Mucosa of rectum (tissue), 2 donors: ENCODE measurements around the gene EFCAB11.

Experiments used
- H3K27ac ChIP-seq, 2 donors: one replicate each; pipeline ENCODE4 v1.7.0; 2013; ENCODE audit warnings: inconsistent platforms in 2 of 2, low read depth in 2 of 2, low read length in 2 of 2
- H3K27me3 ChIP-seq, 2 donors: one replicate each; pipeline ENCODE4 v1.7.0; 2013; ENCODE audit warnings: low read length in 2 of 2; ENCODE audit not compliant: control insufficient read depth in 2 of 2, insufficient read depth in 2 of 2
- H3K36me3 ChIP-seq, 2 donors: one replicate each; pipeline ENCODE4 v1.7.0; 2013; ENCODE audit warnings: low read length in 2 of 2; ENCODE audit not compliant: control insufficient read depth in 2 of 2, insufficient read depth in 2 of 2
- H3K4me1 ChIP-seq, 2 donors: one replicate each; pipeline ENCODE4 v1.7.0; 2013; ENCODE audit warnings: low read length in 2 of 2, mild to moderate bottlenecking in 1 of 2; ENCODE audit not compliant: control insufficient read depth in 2 of 2, insufficient read depth in 2 of 2
- H3K4me3 ChIP-seq, 2 donors: one replicate each; pipeline ENCODE4 v1.7.0; 2013; ENCODE audit warnings: low read length in 2 of 2
- H3K9ac ChIP-seq, 2 donors: one replicate each; pipeline ENCODE4 v1.7.0; 2013; ENCODE audit warnings: low read length in 2 of 2, low read depth in 1 of 2, mild to moderate bottlenecking in 1 of 2
- H3K9me3 ChIP-seq, 2 donors: one replicate each; pipeline ENCODE4 v1.7.0; 2013; ENCODE audit warnings: low read length in 2 of 2; ENCODE audit not compliant: control insufficient read depth in 2 of 2
- donor health status: healthy.
- donor health status: Normal muscosa, but diverticular disease.

Gene EFCAB11

DNA sequence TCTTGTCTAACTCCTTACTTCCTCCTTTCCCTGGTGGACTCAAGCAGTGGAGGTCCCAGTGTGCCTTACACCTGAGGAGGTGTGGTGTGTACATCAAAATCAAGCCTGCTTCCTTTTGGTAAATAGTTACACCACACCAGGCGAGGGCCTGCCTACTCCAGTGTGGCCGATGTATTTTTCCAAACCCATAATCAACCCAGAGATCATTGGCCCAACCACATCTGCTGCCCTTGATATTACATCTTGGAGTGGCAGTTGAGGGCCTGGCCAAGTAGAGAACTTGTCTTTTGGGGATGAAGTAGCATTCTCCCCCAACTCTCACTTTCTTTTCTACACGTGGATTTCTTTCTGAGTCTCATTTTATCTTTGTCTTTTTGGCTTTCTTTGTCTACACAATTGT is 187.4 kb downstream of the EFCAB11 start:
- Histone ChIP-seq H3K9ac (no peak overlapping the region), H3K4me3 (no peak overlapping the region), H3K9me3 (no peaks in the 10 kb centered on the region), H3K27me3 (no peaks in the 10 kb centered on the region), H3K27ac (no peak overlapping the region), H3K4me1 (no peaks in the 10 kb centered on the region), H3K36me3 (no peaks in the 10 kb centered on the region)

DNA sequence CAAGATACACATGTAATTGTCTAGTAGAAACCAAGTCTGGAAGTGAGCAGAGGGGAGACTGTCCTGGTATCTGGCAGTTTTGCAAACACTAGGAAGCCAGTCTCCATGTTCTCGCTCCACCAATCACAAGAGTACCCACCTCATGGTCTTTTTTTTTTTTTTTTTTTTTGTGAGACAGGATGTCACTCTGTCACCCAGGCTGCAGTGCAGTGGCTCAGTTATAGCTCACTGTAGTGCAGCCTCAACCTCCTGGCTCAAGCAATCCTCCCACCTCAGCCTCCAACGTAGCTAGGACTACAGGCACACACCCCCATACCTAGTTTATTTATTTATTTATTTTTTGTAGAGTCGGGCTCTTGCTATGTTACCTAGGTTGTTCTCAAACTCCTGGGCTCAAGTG is 189.2 kb downstream of the EFCAB11 start:
- Histone ChIP-seq H3K4me1 (no peaks in the 10 kb centered on the region), H3K27ac (no peak overlapping the region), H3K4me3 (no peak overlapping the region)

DNA sequence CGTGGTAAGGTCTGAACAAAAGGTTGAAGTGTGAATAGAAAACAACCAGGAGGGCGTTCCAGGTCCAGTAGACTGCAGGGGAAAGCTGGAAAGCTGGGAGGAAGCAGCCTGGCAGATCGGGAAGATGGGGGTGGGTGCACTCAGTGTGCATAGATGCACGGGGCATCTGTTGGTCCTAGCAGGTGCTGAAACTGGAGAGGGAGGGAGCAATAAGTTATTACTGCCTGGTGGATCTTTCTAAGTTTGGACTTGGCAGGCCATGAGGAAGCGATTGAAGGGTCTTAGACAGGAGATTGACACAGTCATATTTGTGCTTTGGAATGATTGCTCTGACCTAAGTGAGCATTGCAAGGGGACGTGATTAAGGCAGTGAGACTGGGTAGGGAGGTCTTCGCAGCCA is 194.4 kb downstream of the EFCAB11 start:
- Histone ChIP-seq H3K9ac (no peak overlapping the region), H3K27ac (no peak overlapping the region), H3K27me3 (no peaks in the 10 kb centered on the region), H3K4me3 (no peak overlapping the region), H3K4me1 (no peaks in the 10 kb centered on the region), H3K9me3 (no peaks in the 10 kb centered on the region), H3K36me3 (no peaks in the 10 kb centered on the region)

More for the DNA sequence above, 189.2 kb downstream of the EFCAB11 start:
- H3K36me3 ChIP-seq = no peaks in the 10 kb centered on the region
- H3K9ac ChIP-seq = no peak overlapping the region
- no peaks in the 10 kb centered on the region for H3K9me3 ChIP-seq
- no peaks in the 10 kb centered on the region for H3K27me3 ChIP-seq

DNA sequence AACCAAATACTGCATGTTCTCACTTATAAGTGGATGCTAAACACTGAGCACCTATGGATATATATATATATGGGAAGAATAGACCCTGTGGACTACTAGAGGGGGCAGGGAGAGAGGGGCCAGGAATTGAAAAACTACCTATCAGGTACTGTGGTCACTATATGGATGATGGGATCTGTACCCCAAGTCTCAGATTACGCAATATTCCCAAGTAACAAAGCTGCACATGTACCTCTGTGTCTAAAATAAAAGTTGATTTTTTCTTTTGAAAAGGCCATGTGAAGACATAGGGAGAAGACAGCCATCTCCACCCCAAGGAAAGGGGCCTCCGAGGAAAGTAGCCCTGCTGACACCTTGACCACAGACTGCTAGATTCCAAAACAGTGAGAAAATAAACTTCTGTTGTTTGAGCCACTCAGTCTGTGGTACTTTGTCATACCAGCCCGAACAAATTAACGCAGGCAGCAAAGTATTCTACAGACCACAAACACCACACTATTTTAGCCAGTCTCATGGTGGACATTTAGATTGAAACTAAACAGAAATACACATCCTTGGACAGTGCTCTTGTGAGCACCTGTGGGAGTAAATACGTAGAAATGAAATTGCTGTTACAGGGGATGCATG is 197.1 kb downstream of the EFCAB11 start:
- H3K9me3 ChIP-seq = no peaks in the 10 kb centered on the region
- no peaks in the 10 kb centered on the region for H3K27me3 ChIP-seq
- no peak overlapping the region for H3K27ac ChIP-seq
- H3K4me1 ChIP-seq = no peaks in the 10 kb centered on the region
- no peak overlapping the region for H3K9ac ChIP-seq
- H3K4me3 ChIP-seq = no peak overlapping the region
- H3K36me3 ChIP-seq = no peaks in the 10 kb centered on the region

DNA sequence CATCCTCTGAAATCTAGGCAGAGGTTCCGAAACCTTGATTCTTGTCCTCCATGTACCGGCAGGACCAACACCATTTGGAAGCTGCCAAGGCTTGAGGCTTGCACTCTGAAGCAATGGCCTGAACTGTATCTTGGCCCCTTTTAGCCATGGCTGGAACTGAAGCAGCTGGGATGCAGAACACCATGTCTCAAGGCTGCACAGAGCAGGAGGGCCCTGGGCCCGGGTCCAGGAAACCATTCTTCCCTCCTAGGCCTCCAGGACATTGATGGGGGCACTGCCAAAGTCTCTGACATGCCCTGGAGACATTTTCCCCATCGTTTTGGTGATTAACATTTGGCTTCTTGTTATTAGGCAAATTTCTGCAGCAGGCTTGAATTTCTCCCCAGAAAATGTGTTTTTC is 198.7 kb downstream of the EFCAB11 start:
- H3K27ac ChIP-seq = no peak overlapping the region
- H3K27me3 ChIP-seq = no peaks in the 10 kb centered on the region
- no peaks in the 10 kb centered on the region for H3K9me3 ChIP-seq
- no peaks in the 10 kb centered on the region for H3K36me3 ChIP-seq
- H3K4me3 ChIP-seq = no peak overlapping the region
- H3K4me1 ChIP-seq = no peaks in the 10 kb centered on the region
- no peak overlapping the region for H3K9ac ChIP-seq

DNA sequence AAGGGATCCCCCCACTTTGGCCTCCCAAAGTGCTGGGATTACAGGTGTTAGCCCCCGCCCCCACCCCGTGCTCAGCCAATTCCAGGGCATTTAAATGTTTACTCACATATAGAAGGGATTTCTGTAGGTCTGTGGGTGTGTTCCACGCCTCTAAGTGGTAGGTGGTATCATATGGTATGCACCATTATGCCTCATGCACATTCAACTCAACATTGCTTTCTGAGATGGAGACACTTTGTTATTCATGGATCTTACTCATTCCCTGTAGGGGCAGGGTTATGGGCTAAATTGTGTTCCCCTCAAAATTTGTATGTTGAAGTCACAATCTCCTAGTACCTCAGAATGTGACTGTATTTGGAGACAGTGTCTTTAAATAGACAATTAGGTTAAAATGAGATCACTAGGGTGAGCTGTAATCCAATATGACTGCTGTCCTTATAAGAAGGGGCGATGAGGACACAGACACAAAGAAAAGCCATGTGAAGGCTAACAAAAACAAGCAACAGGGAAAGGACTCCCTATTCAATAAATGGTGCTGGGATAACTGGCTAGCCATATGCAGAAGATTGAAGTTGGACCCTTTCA is 200.6 kb downstream of the EFCAB11 start:
- no peak overlapping the region for H3K4me3 ChIP-seq
- peaks cover 0 to 4% of the 10 kb centered on the region in 2 donors for H3K4me1 ChIP-seq

DNA sequence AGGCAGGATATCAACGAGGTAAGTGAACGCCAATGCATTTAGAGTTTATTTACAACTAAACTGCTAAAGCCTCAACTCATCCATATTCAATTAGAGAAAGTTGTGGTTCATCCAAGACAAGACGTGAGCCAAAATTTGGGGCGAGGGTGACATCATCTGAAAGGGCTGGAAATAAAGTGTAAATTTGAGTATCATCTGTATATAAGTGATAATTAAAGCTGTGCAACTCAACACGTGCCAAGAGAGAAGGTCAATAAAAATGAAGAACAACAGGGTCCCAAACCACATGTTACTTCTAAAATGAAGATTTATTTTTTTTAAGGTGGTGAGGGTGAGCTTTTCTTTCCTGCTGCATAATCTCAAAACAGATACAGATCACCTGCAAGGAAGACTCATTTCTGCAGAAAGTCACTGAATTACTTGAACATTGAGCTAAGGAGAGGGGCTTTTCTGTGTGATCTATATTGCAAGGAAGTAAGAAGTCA is 203.6 kb downstream of the EFCAB11 start:
- peaks cover 0 to 4% of the 10 kb centered on the region in 2 donors for H3K4me1 ChIP-seq
- no peak overlapping the region for H3K27ac ChIP-seq
- no peaks in the 10 kb centered on the region for H3K36me3 ChIP-seq
- H3K9ac ChIP-seq = no peak overlapping the region
- no peaks in the 10 kb centered on the region for H3K9me3 ChIP-seq
- no peak overlapping the region for H3K4me3 ChIP-seq
- H3K27me3 ChIP-seq = no peaks in the 10 kb centered on the region

More for the DNA sequence above, 200.6 kb downstream of the EFCAB11 start:
- no peak overlapping the region for H3K27ac ChIP-seq
- no peaks in the 10 kb centered on the region for H3K36me3 ChIP-seq
- H3K27me3 ChIP-seq = no peaks in the 10 kb centered on the region
- H3K9me3 ChIP-seq = no peaks in the 10 kb centered on the region
- H3K9ac ChIP-seq = no peak overlapping the region

DNA sequence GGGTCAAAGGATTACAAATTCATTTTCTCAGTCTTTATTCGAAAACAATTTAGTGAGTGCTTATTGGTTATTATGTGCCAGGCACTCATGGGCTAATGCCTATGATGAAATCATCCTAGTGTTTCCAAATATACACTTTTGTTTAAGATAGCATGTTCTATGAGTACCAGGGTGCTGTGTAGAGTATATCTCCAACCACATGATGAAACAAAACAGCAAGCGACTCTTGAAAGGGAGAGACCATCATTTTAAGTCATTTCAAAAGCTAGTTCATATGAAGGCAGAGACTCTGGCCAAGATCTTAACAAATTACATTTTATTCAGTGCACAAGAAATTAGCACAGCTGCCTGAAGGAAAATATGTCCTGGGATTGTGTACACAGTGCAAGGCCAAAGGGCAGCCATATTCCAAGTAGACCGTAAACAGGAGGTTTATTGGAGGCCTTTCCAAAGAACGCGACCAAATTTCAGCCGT is 204.2 kb downstream of the EFCAB11 start:
- no peaks in the 10 kb centered on the region for H3K27me3 ChIP-seq
- H3K4me1 ChIP-seq = peaks cover 0 to 4% of the 10 kb centered on the region in 2 donors
- H3K4me3 ChIP-seq = no peak overlapping the region
- no peak overlapping the region for H3K27ac ChIP-seq
- H3K9me3 ChIP-seq = no peaks in the 10 kb centered on the region
- no peaks in the 10 kb centered on the region for H3K36me3 ChIP-seq
- no peak overlapping the region for H3K9ac ChIP-seq

DNA sequence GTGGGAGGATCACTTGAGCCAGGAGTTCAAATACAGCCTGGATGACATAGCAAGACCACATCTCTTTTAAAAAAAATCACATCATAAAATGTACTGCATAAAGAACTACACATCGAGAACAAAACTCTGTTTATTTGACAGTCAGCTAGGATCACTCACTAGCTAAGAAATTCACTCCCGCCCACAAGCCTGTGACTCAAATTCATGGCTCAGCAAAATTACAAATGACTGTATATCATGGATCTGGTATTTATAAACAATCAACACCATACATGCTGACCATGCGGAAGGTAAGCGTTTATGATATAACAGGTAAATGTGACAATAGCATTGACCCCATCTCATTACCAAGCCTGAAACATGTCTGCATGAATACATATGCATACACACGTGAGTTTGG is 206.5 kb downstream of the EFCAB11 start:
- Histone ChIP-seq H3K4me3 (no peak overlapping the region), H3K27ac (no peak overlapping the region), H3K36me3 (no peaks in the 10 kb centered on the region), H3K9me3 (no peaks in the 10 kb centered on the region), H3K27me3 (no peaks in the 10 kb centered on the region), H3K4me1 (peaks cover 0 to 4% of the 10 kb centered on the region in 2 donors), H3K9ac (no peak overlapping the region)

DNA sequence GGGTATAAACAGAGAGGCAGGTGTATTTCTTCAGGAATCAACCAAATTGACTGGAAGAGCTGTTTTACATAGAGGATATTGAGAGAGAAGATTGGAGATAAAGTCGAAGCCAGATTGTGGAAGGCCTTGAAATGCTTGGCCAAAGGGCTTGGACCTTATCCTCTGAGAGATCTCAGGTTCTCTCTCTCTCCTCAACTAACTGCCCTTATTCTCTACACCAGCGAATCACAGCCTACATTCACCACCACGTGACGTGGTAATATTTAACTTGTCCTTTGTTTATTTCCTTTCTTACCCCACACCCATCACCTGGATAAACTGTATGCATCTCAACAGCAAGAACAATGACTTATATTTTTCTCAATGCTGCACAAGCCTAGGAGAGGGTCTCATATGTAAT is 207.4 kb downstream of the EFCAB11 start:
- Histone ChIP-seq H3K9ac (no peak overlapping the region), H3K27me3 (no peaks in the 10 kb centered on the region), H3K9me3 (peaks cover 0 to 2% of the 10 kb centered on the region in 2 donors), H3K36me3 (no peaks in the 10 kb centered on the region), H3K27ac (no peak overlapping the region), H3K4me3 (no peak overlapping the region), H3K4me1 (peaks cover 0 to 4% of the 10 kb centered on the region in 2 donors)
